Cardiac fibroblast (primary cell): ENCODE measurements around the gene CRTAC1.

Experiments used
- DNase-seq, 2 donors: peaks; one replicate each; pipeline versions ENCODE4 v3.0.0 to v3.0.0-alpha.2; 2010; ENCODE audit warnings: low read depth in 2 of 2
- H3K4me3 ChIP-seq, 2 donors: replicated peaks in 1 of 2; 1 replicate in 1 of 2; 2 replicates in 1 of 2; pipeline ENCODE4 v1.5.1; 2011; ENCODE audit warnings: low read depth in 2 of 2, low read length in 2 of 2, mild to moderate bottlenecking in 2 of 2, moderate library complexity in 1 of 2
- TF ChIP-seq, protein P1 (sequence below): IDR thresholded peaks from one replicate; pipeline ENCODE4 v1.5.1; 2011; ENCODE audit warnings: low read depth, mild to moderate bottlenecking, low read length, inconsistent platforms

The CRTAC1 gene

DNA sequence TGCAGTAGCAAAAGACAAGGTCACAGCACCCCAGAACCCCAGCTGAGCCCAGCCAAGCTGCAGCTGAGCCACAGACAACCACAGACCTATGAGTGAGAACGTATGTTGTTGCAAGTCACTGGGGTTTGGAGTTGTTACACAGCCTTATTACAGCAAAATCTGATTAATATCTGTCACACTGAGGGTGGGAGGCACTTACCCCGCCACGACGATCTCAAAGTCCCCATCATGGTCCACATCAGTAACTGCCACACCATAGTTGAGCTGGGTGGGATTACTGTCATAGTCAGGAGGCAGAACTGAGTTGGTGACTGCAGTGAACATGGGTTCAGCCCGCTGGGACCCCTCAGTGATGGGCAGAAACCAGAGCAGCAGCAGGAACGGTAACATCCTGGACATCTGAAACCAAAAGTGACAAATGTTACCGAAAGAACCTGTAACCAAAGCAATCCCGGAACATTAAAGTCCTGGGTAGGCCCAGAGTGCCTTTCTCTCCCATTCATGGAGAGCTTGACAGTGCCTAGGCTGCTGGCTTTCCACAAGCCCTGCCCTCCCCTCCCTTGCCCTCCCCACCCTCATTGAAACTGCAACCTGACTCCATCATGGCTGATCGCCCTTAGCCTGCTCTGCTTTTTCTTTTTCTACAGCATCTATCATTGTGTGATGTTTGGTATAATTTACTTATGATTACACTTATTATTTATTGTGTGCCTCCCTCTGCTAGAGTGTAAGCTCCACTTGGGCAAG lies 19.3 kb downstream of the CRTAC1 start:
- TF ChIP-seq, protein P1, sequence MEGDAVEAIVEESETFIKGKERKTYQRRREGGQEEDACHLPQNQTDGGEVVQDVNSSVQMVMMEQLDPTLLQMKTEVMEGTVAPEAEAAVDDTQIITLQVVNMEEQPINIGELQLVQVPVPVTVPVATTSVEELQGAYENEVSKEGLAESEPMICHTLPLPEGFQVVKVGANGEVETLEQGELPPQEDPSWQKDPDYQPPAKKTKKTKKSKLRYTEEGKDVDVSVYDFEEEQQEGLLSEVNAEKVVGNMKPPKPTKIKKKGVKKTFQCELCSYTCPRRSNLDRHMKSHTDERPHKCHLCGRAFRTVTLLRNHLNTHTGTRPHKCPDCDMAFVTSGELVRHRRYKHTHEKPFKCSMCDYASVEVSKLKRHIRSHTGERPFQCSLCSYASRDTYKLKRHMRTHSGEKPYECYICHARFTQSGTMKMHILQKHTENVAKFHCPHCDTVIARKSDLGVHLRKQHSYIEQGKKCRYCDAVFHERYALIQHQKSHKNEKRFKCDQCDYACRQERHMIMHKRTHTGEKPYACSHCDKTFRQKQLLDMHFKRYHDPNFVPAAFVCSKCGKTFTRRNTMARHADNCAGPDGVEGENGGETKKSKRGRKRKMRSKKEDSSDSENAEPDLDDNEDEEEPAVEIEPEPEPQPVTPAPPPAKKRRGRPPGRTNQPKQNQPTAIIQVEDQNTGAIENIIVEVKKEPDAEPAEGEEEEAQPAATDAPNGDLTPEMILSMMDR: no peak
- DNase-seq: no peak
- no peak overlapping the region for H3K4me3 ChIP-seq

- TF ChIP-seq, protein P1: no peak
- DNase-seq: no peak
These were observed 24.2 kb downstream of the CRTAC1 start for GRCh38 chr10:98006266-98006665.

GRCh38 chr10:98001736-98002135 lies 28.7 kb downstream of the CRTAC1 start:
- no peak overlapping the region for H3K4me3 ChIP-seq
- TF ChIP-seq, protein P1: no peak
- DNase-seq: no peak

More at GRCh38 chr10:98006266-98006665, 24.2 kb downstream of the CRTAC1 start:
- no peak overlapping the region for H3K4me3 ChIP-seq

- TF ChIP-seq, protein P1: no peak
- no peak overlapping the region for H3K4me3 ChIP-seq
- no peak for DNase-seq
These were observed 30.1 kb downstream of the CRTAC1 start for GRCh38 chr10:98000346-98000745.

DNA sequence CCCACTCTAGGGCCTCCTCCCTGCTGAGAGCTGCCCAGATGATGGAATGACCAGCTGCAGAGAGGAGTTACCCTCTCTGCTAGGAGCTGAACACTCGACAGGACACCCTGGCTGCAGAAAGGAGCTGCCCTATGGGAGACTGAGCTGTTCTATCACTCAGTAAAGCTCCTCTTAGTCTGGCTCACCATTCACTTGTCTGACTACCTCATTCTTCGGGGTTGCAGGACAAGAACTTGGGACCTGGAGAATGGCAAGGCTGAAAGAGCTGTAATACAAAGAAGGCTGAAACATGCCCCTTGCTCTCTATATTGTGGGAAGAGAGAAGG lies 30.5 kb downstream of the CRTAC1 start:
- TF ChIP-seq, protein P1: no peak
- DNase-seq: no peak
- H3K4me3 ChIP-seq: no peak overlapping the region

DNA sequence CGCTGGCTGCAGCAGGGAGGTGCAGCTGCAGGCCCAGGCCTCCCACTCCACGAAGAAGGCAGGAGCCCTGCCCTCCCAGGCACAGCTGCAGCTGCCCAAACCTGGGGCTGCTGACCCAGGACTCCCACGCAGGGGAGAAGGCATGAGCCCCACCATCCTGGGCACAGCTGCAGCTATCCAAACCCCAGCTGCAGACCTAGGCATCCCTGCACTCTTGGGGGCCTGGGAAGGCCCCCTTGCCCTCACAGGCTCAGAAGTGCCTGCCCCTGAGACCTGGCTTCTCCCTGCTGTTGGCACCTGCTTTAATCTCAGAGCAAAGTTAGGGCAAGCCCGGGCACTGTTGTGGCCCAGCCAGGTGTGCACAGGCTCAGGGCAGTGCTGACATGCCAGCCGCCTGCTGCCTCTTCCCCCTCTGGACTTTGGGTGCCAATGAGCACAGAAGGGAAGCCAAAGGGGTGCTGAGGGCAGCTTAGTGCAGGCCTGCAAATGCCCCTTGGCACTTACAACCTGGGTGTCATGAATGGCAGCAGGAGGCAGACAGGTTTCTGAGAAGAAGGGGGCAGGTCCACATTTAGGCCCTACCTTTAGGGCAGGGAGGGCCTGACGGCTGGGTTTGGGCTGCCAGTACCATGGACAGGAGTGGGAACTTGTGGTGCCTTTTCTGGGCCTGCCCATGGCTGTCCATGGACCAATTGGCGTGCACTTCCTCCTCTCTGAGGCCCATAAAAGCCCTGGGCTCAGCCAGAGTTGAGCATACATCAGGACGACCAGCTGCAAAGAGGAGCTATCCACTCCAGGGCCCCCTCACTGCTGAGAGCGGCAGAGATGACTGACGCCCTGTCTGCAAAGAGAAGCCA lies 31.1 kb downstream of the CRTAC1 start:
- no peak overlapping the region for H3K4me3 ChIP-seq
- no peak for DNase-seq
- TF ChIP-seq, protein P1: no peak
